Mesothelial cell of epicardium (in vitro differentiated cells): Measurements from ENCODE around the gene GREB1L. TPM values are rescaled to one million over a fixed set of nuclear protein-coding genes. Genes with fewer than 3 reads are reported as not detected.
"Not testable (repeated sequence)": the region's sequence is repeated elsewhere in the genome, so short reads cannot be mapped to it uniquely, and the experiment has no call there.

ENCODE experiments used
- DNase-seq, 2 experiments: peaks; one replicate each; pipeline ENCODE4 v3.0.0; 2021; ENCODE audit warnings: low spot score in 2 of 2; ENCODE audit not compliant: unreplicated experiment in 2 of 2
- H3K27ac Mint-ChIP-seq: 2 replicates; pipeline ENCODE4 v1.8.0; 2021; ENCODE audit warnings: mixed read lengths
- H3K27me3 Mint-ChIP-seq: 2 replicates; pipeline ENCODE4 v1.8.0; 2021; ENCODE audit warnings: low read depth, mixed read lengths
- H3K36me3 Mint-ChIP-seq: 2 replicates; pipeline ENCODE4 v1.8.0; 2021; ENCODE audit warnings: mixed read lengths
- H3K4me1 Mint-ChIP-seq: 2 replicates; pipeline ENCODE4 v1.8.0; 2021; ENCODE audit warnings: mixed read lengths
- H3K4me3 Mint-ChIP-seq: 2 replicates; pipeline ENCODE4 v1.8.0; 2021; ENCODE audit warnings: mild to moderate bottlenecking, moderate library complexity, mixed read lengths
- H3K9me3 Mint-ChIP-seq: 2 replicates; pipeline ENCODE4 v1.8.0; 2021; ENCODE audit warnings: mixed read lengths
- CTCF ChIP-seq: fragments of 200-600 bp; sonication (generic); IDR thresholded peaks from one replicate; pipeline ENCODE4 v1.5.0; 2021; ENCODE audit warnings: antibody characterized with exemption; ENCODE audit not compliant: unreplicated experiment
- total RNA-seq: library from RNA; stranded (reverse); gene quantifications from 3 replicates; pipeline ENCODE4 v1.2.1, GENCODE V29; 2021

GREB1L gene
- total RNA-seq, 1 donor from 2014 or later = 25.5 TPM

GRCh38 chr18:21203542-21204241 lies 38.3 kb upstream of the GREB1L start:
- no peak for TF ChIP-seq CTCF
- H3K36me3 Mint-ChIP-seq = no peaks in the 10 kb centered on the region
- peaks cover 5% of the 10 kb centered on the region for H3K4me1 Mint-ChIP-seq
- H3K9me3 Mint-ChIP-seq = peaks cover 4% of the 10 kb centered on the region
- DNase-seq = no peak
- no peaks in the 10 kb centered on the region for H3K27me3 Mint-ChIP-seq
- no peak overlapping the region for H3K27ac Mint-ChIP-seq
- H3K4me3 Mint-ChIP-seq = no peak overlapping the region

- H3K4me1 Mint-ChIP-seq = peaks cover 5% of the 10 kb centered on the region
- H3K4me3 Mint-ChIP-seq = no peak overlapping the region
- TF ChIP-seq CTCF = no peak
- H3K27ac Mint-ChIP-seq = peak overlapping the region; percentile 23
- DNase-seq = no peak
- peaks cover 4% of the 10 kb centered on the region for H3K9me3 Mint-ChIP-seq
- H3K27me3 Mint-ChIP-seq = no peaks in the 10 kb centered on the region
- no peaks in the 10 kb centered on the region for H3K36me3 Mint-ChIP-seq
Observed at GRCh38 chr18:21205695-21206094, 36.3 kb upstream of the GREB1L start.

- peaks cover 9% of the 10 kb centered on the region for H3K4me1 Mint-ChIP-seq
Observed at GRCh38 chr18:21210278-21210677, 31.8 kb upstream of the GREB1L start.

GRCh38 chr18:21210784-21211183 lies 31.2 kb upstream of the GREB1L start:
- Mint-ChIP-seq H3K27me3 (no peaks in the 10 kb centered on the region), H3K9me3 (peaks cover 11% of the 10 kb centered on the region), H3K4me1 (peaks cover 10% of the 10 kb centered on the region), H3K27ac (no peak overlapping the region), H3K4me3 (no peak overlapping the region), H3K36me3 (no peaks in the 10 kb centered on the region)
- TF ChIP-seq CTCF = no peak
- DNase-seq = no peak

More at GRCh38 chr18:21210278-21210677, 31.8 kb upstream of the GREB1L start:
- H3K9me3 Mint-ChIP-seq = peaks cover 11% of the 10 kb centered on the region
- no peak overlapping the region for H3K4me3 Mint-ChIP-seq
- no peak for DNase-seq
- H3K36me3 Mint-ChIP-seq = no peaks in the 10 kb centered on the region
- no peaks in the 10 kb centered on the region for H3K27me3 Mint-ChIP-seq
- no peak overlapping the region for H3K27ac Mint-ChIP-seq
- TF ChIP-seq CTCF = no peak

GRCh38 chr18:21214409-21214808 lies 27.6 kb upstream of the GREB1L start:
- H3K4me3 Mint-ChIP-seq, DNase-seq, H3K9me3 Mint-ChIP-seq, H3K27ac Mint-ChIP-seq, H3K27me3 Mint-ChIP-seq, H3K36me3 Mint-ChIP-seq: not testable (repeated sequence)
- peaks cover 15% of the 10 kb centered on the region for H3K4me1 Mint-ChIP-seq

GRCh38 chr18:21215490-21215889 lies 26.5 kb upstream of the GREB1L start:
- Mint-ChIP-seq H3K4me1 (peaks cover 15% of the 10 kb centered on the region), H3K36me3 (no peaks in the 10 kb centered on the region), H3K4me3 (no peak overlapping the region), H3K27me3 (no peaks in the 10 kb centered on the region), H3K9me3 (peaks cover 7% of the 10 kb centered on the region), H3K27ac (peak overlapping the region; percentile 64)
- DNase-seq = no peak
- no peak for TF ChIP-seq CTCF
